ENCODE measurements around the gene PRRG1. TPM values are rescaled to one million over a fixed set of nuclear protein-coding genes. Genes with fewer than 3 reads are reported as not detected.

PRRG1 gene
- total RNA-seq, 2 experiments from 2014 or later, result not detected

GRCh38 chrX:37468124-37468739, 119.1 kb downstream of the PRRG1 start:
- TF ChIP-seq EZH2phosphoT487 (IDR thresholded peaks at IDR 0.05; ENCODE audit: borderline replicate concordance, low read depth, low read length) (no peak), CTCF (conservative IDR thresholded peaks at IDR 0.05; ENCODE audit: low read length) (no peak)
- no peak for DNase-seq (ENCODE audit: low spot score)
- Histone ChIP-seq H3K27ac (ENCODE audit: low read depth, low read length, poor library complexity, severe bottlenecking) (no peak overlapping the region), H3K4me3 (ENCODE audit: low read depth, low read length, poor library complexity, severe bottlenecking) (no peak overlapping the region), H3K9me3 (ENCODE audit: low read length) (no peaks in the 10 kb centered on the region), H3K79me2 (ENCODE audit: insufficient read depth, low read depth, low read length) (no peaks in the 10 kb centered on the region), H3K4me1 (ENCODE audit: insufficient read depth, low read length, poor library complexity, severe bottlenecking) (no peaks in the 10 kb centered on the region), H3K9me2 (ENCODE audit: insufficient read depth, low read length) (no peaks in the 10 kb centered on the region), H3K4me2 (ENCODE audit: low read length) (no peak overlapping the region), H2AFZ (ENCODE audit: low read length) (no peak overlapping the region), H4K20me1 (ENCODE audit: insufficient read depth, low read length) (no peaks in the 10 kb centered on the region), H3K36me3 (ENCODE audit: insufficient read depth, low read length) (no peaks in the 10 kb centered on the region)
- ChIA-PET CTCF (ENCODE audit: unreplicated experiment) (no interaction called here), POLR2A (no interaction called here)
- no TSS peak for BruUV-seq (replicated peaks)
- intact Hi-C loops (cut with micrococcal nuclease; ENCODE audit: unreplicated experiment), result no loop called here

GRCh38 chrX:37470711-37471110, 121.5 kb downstream of the PRRG1 start:
- Histone ChIP-seq H3K9me2 (ENCODE audit: insufficient read depth, low read length) (no peaks in the 10 kb centered on the region), H3K4me2 (ENCODE audit: low read length) (no peak overlapping the region), H3K9me3 (ENCODE audit: low read length) (no peaks in the 10 kb centered on the region), H3K79me2 (ENCODE audit: insufficient read depth, low read depth, low read length) (no peaks in the 10 kb centered on the region), H2AFZ (ENCODE audit: low read length) (no peak overlapping the region), H3K27ac (ENCODE audit: low read depth, low read length, poor library complexity, severe bottlenecking) (no peak overlapping the region), H3K36me3 (ENCODE audit: insufficient read depth, low read length) (no peaks in the 10 kb centered on the region), H3K4me3 (ENCODE audit: low read depth, low read length, poor library complexity, severe bottlenecking) (no peak overlapping the region), H3K4me1 (ENCODE audit: insufficient read depth, low read length, poor library complexity, severe bottlenecking) (no peaks in the 10 kb centered on the region), H4K20me1 (ENCODE audit: insufficient read depth, low read length) (no peaks in the 10 kb centered on the region)
- CTCF ChIA-PET (ENCODE audit: unreplicated experiment), result no interaction called here
- DNase-seq (ENCODE audit: low spot score), result no peak
- intact Hi-C loops (cut with micrococcal nuclease; ENCODE audit: unreplicated experiment), result no loop called here
- BruUV-seq (replicated peaks), result no TSS peak
- POLR2A ChIA-PET, result interaction anchor here (0.5 kb wide), 1 partner anchor 13 kb away, joined by 3 read pairs; no protein-coding TSS in a partner anchor
- TF ChIP-seq EZH2phosphoT487 (IDR thresholded peaks at IDR 0.05; ENCODE audit: borderline replicate concordance, low read depth, low read length) (no peak), CTCF (conservative IDR thresholded peaks at IDR 0.05; ENCODE audit: low read length) (no peak)

- H3K36me3 ChIP-seq (ENCODE audit: insufficient read depth, low read length), result no peaks in the 10 kb centered on the region
- no peak overlapping the region for H3K27ac ChIP-seq (ENCODE audit: low read depth, low read length, poor library complexity, severe bottlenecking)
- H3K9me3 ChIP-seq (ENCODE audit: low read length), result no peaks in the 10 kb centered on the region
- no peaks in the 10 kb centered on the region for H3K9me2 ChIP-seq (ENCODE audit: insufficient read depth, low read length)
- ChIA-PET POLR2A (no interaction called here), CTCF (ENCODE audit: unreplicated experiment) (no interaction called here)
- no peak overlapping the region for H3K4me2 ChIP-seq (ENCODE audit: low read length)
- no TSS peak for BruUV-seq (replicated peaks)
- no peak for DNase-seq (ENCODE audit: low spot score)
- no peak overlapping the region for H2AFZ ChIP-seq (ENCODE audit: low read length)
- intact Hi-C loops (cut with micrococcal nuclease; ENCODE audit: unreplicated experiment), result no loop called here
- H4K20me1 ChIP-seq (ENCODE audit: insufficient read depth, low read length), result no peaks in the 10 kb centered on the region
- H3K4me1 ChIP-seq (ENCODE audit: insufficient read depth, low read length, poor library complexity, severe bottlenecking), result no peaks in the 10 kb centered on the region
- H3K79me2 ChIP-seq (ENCODE audit: insufficient read depth, low read depth, low read length), result no peaks in the 10 kb centered on the region
- no peak for TF ChIP-seq EZH2phosphoT487 (IDR thresholded peaks at IDR 0.05; ENCODE audit: borderline replicate concordance, low read depth, low read length)
- TF ChIP-seq CTCF (conservative IDR thresholded peaks at IDR 0.05; ENCODE audit: low read length), result no peak
- H3K4me3 ChIP-seq (ENCODE audit: low read depth, low read length, poor library complexity, severe bottlenecking), result no peak overlapping the region
Observed at GRCh38 chrX:37472836-37473235, 123.7 kb downstream of the PRRG1 start.
